Naive thymus-derived CD4-positive, alpha-beta T cell (primary cell): ENCODE data around the gene TAS2R30. TPM values are rescaled to one million over a fixed set of nuclear protein-coding genes. Genes with fewer than 3 reads are reported as not detected.

ENCODE experiments used
- ATAC-seq: fragments of 150-1000 bp; cut with Tn5 transposase; 2 replicates; pipeline ENCODE4 v1.10.0; 2021; ENCODE audit warnings: mild to moderate bottlenecking, moderate library complexity
- CTCF ChIA-PET: fragments of 350-600 bp; sonication (Branson Sonifier 250); formaldehyde crosslinking; loops from one replicate; lab custom pipeline; 2021; ENCODE audit warnings: antibody characterized with exemption; lab: Charles Lee
- POLR2A ChIA-PET: fragments of 350-600 bp; sonication (Branson Sonifier 250); formaldehyde crosslinking; loops from one replicate; lab custom pipeline; 2021; ENCODE audit warnings: antibody characterized with exemption, inconsistent platforms; lab: Charles Lee
- DNase-seq, 9 donors: peaks; one replicate each; pipeline versions ENCODE4 v3.0.0 to v3.0.0-alpha.2; 2020 to 2022; ENCODE audit warnings: mixed read lengths in 1 of 9
- H3K27ac ChIP-seq: one replicate; pipeline ENCODE4 v1.7.0; 2013; ENCODE audit warnings: mild to moderate bottlenecking, low read depth, low read length, moderate library complexity
- H3K27me3 ChIP-seq, 2 donors: one replicate each; pipeline ENCODE4 v1.7.0; 2013; ENCODE audit warnings: low read length in 2 of 2, mild to moderate bottlenecking in 2 of 2, moderate library complexity in 2 of 2; ENCODE audit not compliant: control insufficient read depth in 2 of 2, insufficient read depth in 2 of 2
- H3K36me3 ChIP-seq, 3 experiments: 1 replicate in 2 of 3; 2 replicates in 1 of 3; pipeline ENCODE4 v1.7.0; 2013; ENCODE audit warnings: low read length in 3 of 3, mild to moderate bottlenecking in 3 of 3, moderate library complexity in 1 of 3; ENCODE audit not compliant: insufficient read depth in 3 of 3, control insufficient read depth in 2 of 3
- H3K4me1 ChIP-seq, 2 donors: one replicate each; pipeline ENCODE4 v1.7.0; 2013; ENCODE audit warnings: low read length in 2 of 2, mild to moderate bottlenecking in 2 of 2, moderate library complexity in 1 of 2; ENCODE audit not compliant: control insufficient read depth in 2 of 2, insufficient read depth in 2 of 2
- H3K4me3 ChIP-seq: 2 replicates; pipeline ENCODE4 v1.7.0; 2013; ENCODE audit warnings: mild to moderate bottlenecking, low read length
- H3K9me3 ChIP-seq, 3 experiments: 1 replicate in 2 of 3; 2 replicates in 1 of 3; pipeline ENCODE4 v1.7.0; 2013; ENCODE audit warnings: low read length in 3 of 3; ENCODE audit not compliant: control insufficient read depth in 2 of 3
- H3K27ac Mint-ChIP-seq, 9 donors: one replicate each; pipeline ENCODE4 v1.8.0; 2020 to 2022; ENCODE audit warnings: mixed read lengths in 9 of 9, mild to moderate bottlenecking in 8 of 9, moderate library complexity in 5 of 9, inconsistent platforms in 2 of 9
- H3K27me3 Mint-ChIP-seq, 5 donors: one replicate each; pipeline ENCODE4 v1.8.0; 2021 to 2022; ENCODE audit warnings: mixed read lengths in 5 of 5, mild to moderate bottlenecking in 1 of 5
- H3K36me3 Mint-ChIP-seq, 5 donors: one replicate each; pipeline ENCODE4 v1.8.0; 2020 to 2022; ENCODE audit warnings: mixed read lengths in 5 of 5, mild to moderate bottlenecking in 3 of 5, inconsistent platforms in 1 of 5
- H3K4me1 Mint-ChIP-seq, 7 donors: one replicate each; pipeline ENCODE4 v1.8.0; 2020 to 2022; ENCODE audit warnings: mixed read lengths in 7 of 7, mild to moderate bottlenecking in 3 of 7, inconsistent platforms in 1 of 7
- H3K4me3 Mint-ChIP-seq, 10 donors: one replicate each; pipeline ENCODE4 v1.8.0; 2020 to 2022; ENCODE audit warnings: mild to moderate bottlenecking in 10 of 10, mixed read lengths in 10 of 10, moderate library complexity in 6 of 10, inconsistent platforms in 2 of 10
- H3K9me3 Mint-ChIP-seq, 11 donors: one replicate each; pipeline ENCODE4 v1.8.0; 2020 to 2022; ENCODE audit warnings: mixed read lengths in 11 of 11, mild to moderate bottlenecking in 4 of 11, inconsistent platforms in 1 of 11, moderate library complexity in 1 of 11
- intact Hi-C, 2 donors: fragments of 100-400 bp; cut with micrococcal nuclease; formaldehyde crosslinking; loops; one replicate each; pipeline ENCODE4 v1.15.1; 2023
- polyA plus RNA-seq, 2 donors: library from polyadenylated mRNA; unstranded; fragments of 300-500 nt; fragmentation: Illumina TruSeq; gene quantifications; one replicate each; pipeline ENCODE4 v1.2.3, GENCODE V29; 2021
- total RNA-seq, 6 experiments: library from RNA in 5 of 6; stranded (reverse) in 5 of 6; gene quantifications; 1 replicate in 5 of 6; 2 replicates in 1 of 6; pipeline ENCODE4 v1.2.3 and lab custom pipeline; 2021 to 2026

TAS2R30 gene
- total and polyA plus RNA-seq, 7 experiments from 2014 or later, result 0.18 to 7.2 (median 4.9) TPM; not detected in 1

DNA sequence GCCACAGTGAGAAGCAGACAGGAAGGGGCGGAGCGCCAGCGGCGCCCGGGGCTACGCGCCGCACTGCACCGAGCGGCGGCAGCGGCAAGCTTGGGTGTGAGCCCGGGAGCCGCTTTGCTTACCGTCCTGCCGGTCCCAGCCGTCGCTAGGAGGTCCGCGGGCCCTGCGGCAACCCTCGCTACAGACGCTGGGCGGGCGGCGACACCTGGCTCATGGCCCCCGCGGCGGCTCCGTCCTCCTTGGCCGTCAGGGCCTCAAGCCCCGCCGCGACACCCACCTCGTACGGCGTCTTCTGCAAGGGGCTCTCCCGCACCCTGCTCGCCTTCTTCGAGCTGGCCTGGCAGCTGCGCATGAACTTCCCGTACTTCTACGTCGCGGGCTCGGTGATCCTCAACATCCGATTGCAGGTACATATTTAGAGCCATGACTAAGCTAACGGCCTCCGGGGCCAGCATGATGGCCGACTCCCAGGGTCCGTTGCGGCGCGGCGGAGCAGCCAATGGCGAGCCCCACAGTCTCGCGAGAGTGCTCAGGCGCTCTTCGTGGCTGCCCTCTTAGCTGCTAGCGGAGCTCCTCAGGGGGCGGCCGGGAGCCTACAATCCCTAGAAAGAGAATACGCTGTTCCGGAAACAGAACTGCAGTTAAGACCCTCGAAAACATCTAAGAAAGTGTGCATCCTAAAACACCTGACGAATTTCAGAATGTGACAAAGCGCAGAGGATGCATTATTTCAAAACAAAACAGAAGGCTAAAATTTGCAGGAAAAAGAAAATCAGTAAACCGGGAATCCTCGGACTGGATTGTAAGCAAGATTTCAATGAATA, 36.9 kb upstream of the TAS2R30 start, which contains the start of gene SMIM10L1:
Gene SMIM10L1, plus strand, starts transcription at position 50 of the 824 bp plus-strand sequence. Its CDS starts 163 bp downstream, at position 213.
- ChIA-PET CTCF (interaction anchor here (0.7 kb wide), 1 partner anchor 1798 kb away, joined by 3 read pairs; no protein-coding TSS in a partner anchor), POLR2A (interaction anchor here (0.6 to 2.0 kb wide), 17 partner anchors 8 to 1497 kb away, joined by 3 to 13 read pairs (median 4); partner anchors contain the start of genes GABARAPL1 and MAGOHB)
- Mint-ChIP-seq H3K36me3 (peaks cover 6 to 49% (median 45%) of the 10 kb centered on the region in 5 donors), H3K4me3 (peak within 1 kb of the TSS; percentile 94 to 100 (median 98)), H3K9me3 (peaks cover 0 to 2% (median 0%) of the 10 kb centered on the region in 11 donors), H3K4me1 (peaks cover 53 to 82% (median 72%) of the 10 kb centered on the region in 7 donors), H3K27me3 (no peaks in the 10 kb centered on the region), H3K27ac (peak within 1 kb of the TSS; percentile 97 to 100 (median 99))
- peak within 1 kb of the TSS; percentile 72 for H3K27ac ChIP-seq
- H3K36me3 ChIP-seq, result peaks cover 0 to 10% (median 3%) of the 10 kb centered on the region in 3 experiments
- no peaks in the 10 kb centered on the region for H3K27me3 ChIP-seq
- DNase-seq, result peak; percentile 77 to 88 (median 83)
- H3K4me3 ChIP-seq, result peak within 1 kb of the TSS; percentile 74
- ATAC-seq, result peak; percentile 97
- H3K4me1 ChIP-seq, result peaks cover 30 to 36% of the 10 kb centered on the region in 2 donors
- intact Hi-C loops, result loop anchor here (1.0 to 10.0 kb wide), 14 partner anchors 8 to 1930 kb away; partner anchors contain the start of genes BORCS5 (in 2 of the 2), GABARAPL1 (in 2 of the 2), MAGOHB (in 2 of the 2) and ETV6 (in 1 of the 2)
- peaks cover 0 to 3% (median 0%) of the 10 kb centered on the region in 3 experiments for H3K9me3 ChIP-seq

GRCh38 chr12:11170810-11171144, 36.3 kb upstream of the TAS2R30 start:
- Mint-ChIP-seq H3K27ac (peak overlapping the region; percentile 63 to 100 (median 99)), H3K9me3 (peaks cover 0 to 2% (median 0%) of the 10 kb centered on the region in 11 donors), H3K4me3 (peak overlapping the region; percentile 94 to 100 (median 98)), H3K27me3 (no peaks in the 10 kb centered on the region), H3K4me1 (peaks cover 53 to 82% (median 76%) of the 10 kb centered on the region in 7 donors), H3K36me3 (peaks cover 10 to 49% (median 45%) of the 10 kb centered on the region in 5 donors)
- ATAC-seq (no peak), DNase-seq (peak in 1 of 9 donors; percentile 3)
- ChIA-PET POLR2A (interaction anchor here (0.6 to 2.0 kb wide), 10 partner anchors 8 to 958 kb away, joined by 3 to 13 read pairs (median 4); partner anchors contain the start of genes GABARAPL1 and MAGOHB), CTCF (no interaction called here)
- intact Hi-C loops, result loop anchor here (1.0 to 10.0 kb wide), 14 partner anchors 7 to 1931 kb away; partner anchors contain the start of genes BORCS5 (in 2 of the 2), GABARAPL1 (in 2 of the 2), MAGOHB (in 2 of the 2) and ETV6 (in 1 of the 2)
- Histone ChIP-seq H3K36me3 (peaks cover 0 to 16% (median 0%) of the 10 kb centered on the region in 3 experiments), H3K4me1 (peaks cover 30 to 36% of the 10 kb centered on the region in 2 donors), H3K27me3 (no peaks in the 10 kb centered on the region), H3K27ac (peak overlapping the region; percentile 72), H3K9me3 (peaks cover 0 to 3% (median 0%) of the 10 kb centered on the region in 3 experiments), H3K4me3 (peak overlapping the region; percentile 74)

DNA sequence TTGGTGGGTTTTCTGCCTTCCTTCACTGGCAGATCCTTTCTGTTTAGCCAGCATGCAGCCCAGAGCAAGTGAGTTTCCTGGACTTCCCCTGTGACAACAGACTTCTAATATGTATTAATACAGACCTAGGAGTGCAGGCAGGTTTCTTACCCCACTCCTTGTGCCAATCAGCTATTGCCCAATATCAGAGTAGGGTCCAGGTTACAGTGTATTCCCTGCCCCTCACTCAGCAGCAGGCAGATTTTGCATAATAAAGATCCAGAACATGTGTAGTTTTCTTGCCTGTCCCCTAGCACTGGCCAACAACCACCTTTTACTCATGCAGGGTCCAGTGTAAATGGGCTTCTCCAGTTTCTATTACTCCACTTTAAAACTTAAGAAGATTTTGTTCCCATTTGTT, 31.9 kb upstream of the TAS2R30 start:
- Histone ChIP-seq H3K27me3 (no peaks in the 10 kb centered on the region), H3K9me3 (peaks cover 0 to 3% (median 0%) of the 10 kb centered on the region in 3 experiments), H3K36me3 (peaks cover 0 to 16% (median 3%) of the 10 kb centered on the region in 3 experiments), H3K27ac (no peak overlapping the region), H3K4me1 (peaks cover 16 to 31% of the 10 kb centered on the region in 2 donors), H3K4me3 (no peak overlapping the region)
- CTCF ChIA-PET, result no interaction called here
- Mint-ChIP-seq H3K9me3 (no peaks in the 10 kb centered on the region), H3K36me3 (peaks cover 10 to 69% (median 41%) of the 10 kb centered on the region in 5 donors), H3K27me3 (no peaks in the 10 kb centered on the region), H3K4me1 (peaks cover 54 to 95% (median 87%) of the 10 kb centered on the region in 7 donors), H3K27ac (peak overlapping the region in 1 of 9 donors; percentile 38), H3K4me3 (peak overlapping the region in 1 of 10 donors; percentile 35)
- intact Hi-C loops, result no loop called here
- POLR2A ChIA-PET, result no interaction called here
- DNase-seq (no peak), ATAC-seq (no peak)

- no peaks in the 10 kb centered on the region for H3K9me3 ChIP-seq
- no peak overlapping the region for H3K27ac ChIP-seq
- Mint-ChIP-seq H3K27ac (no peak overlapping the region), H3K27me3 (no peaks in the 10 kb centered on the region), H3K4me1 (peaks cover 45 to 95% (median 89%) of the 10 kb centered on the region in 7 donors), H3K36me3 (peaks cover 9 to 77% (median 41%) of the 10 kb centered on the region in 5 donors), H3K9me3 (no peaks in the 10 kb centered on the region), H3K4me3 (no peak overlapping the region)
- H3K4me3 ChIP-seq, result no peak overlapping the region
- peaks cover 0 to 11% (median 3%) of the 10 kb centered on the region in 3 experiments for H3K36me3 ChIP-seq
- ChIA-PET POLR2A (no interaction called here), CTCF (no interaction called here)
- DNase-seq (no peak), ATAC-seq (no peak)
- intact Hi-C loops, result no loop called here
- H3K27me3 ChIP-seq, result no peaks in the 10 kb centered on the region
- peaks cover 4 to 19% of the 10 kb centered on the region in 2 donors for H3K4me1 ChIP-seq
Measured at GRCh38 chr12:11164384-11164783, 29.9 kb upstream of the TAS2R30 start.

GRCh38 chr12:11162502-11162901, 28.1 kb upstream of the TAS2R30 start:
- peaks cover 0 to 3% (median 0%) of the 10 kb centered on the region in 11 donors for H3K9me3 Mint-ChIP-seq
- intact Hi-C loops, result no loop called here
- H3K4me3 Mint-ChIP-seq, result no peak overlapping the region
- Histone ChIP-seq H3K9me3 (no peaks in the 10 kb centered on the region), H3K27ac (no peak overlapping the region), H3K36me3 (peaks cover 0 to 8% (median 3%) of the 10 kb centered on the region in 3 experiments), H3K4me1 (peaks cover 0 to 6% of the 10 kb centered on the region in 2 donors), H3K27me3 (no peaks in the 10 kb centered on the region), H3K4me3 (no peak overlapping the region)
- DNase-seq, result no peak
- no peak overlapping the region for H3K27ac Mint-ChIP-seq
- no peak for ATAC-seq
- no peaks in the 10 kb centered on the region for H3K27me3 Mint-ChIP-seq
- POLR2A ChIA-PET, result interaction anchor here (1.0 to 1.1 kb wide), 2 partner anchors 8 to 10 kb away, joined by 4 to 7 read pairs; partner anchors contain the start of gene SMIM10L1
- H3K36me3 Mint-ChIP-seq, result peaks cover 18 to 84% (median 47%) of the 10 kb centered on the region in 5 donors
- H3K4me1 Mint-ChIP-seq, result peaks cover 31 to 85% (median 78%) of the 10 kb centered on the region in 7 donors
- CTCF ChIA-PET, result no interaction called here

- Mint-ChIP-seq H3K4me3 (no peak overlapping the region), H3K9me3 (peaks cover 0 to 22% (median 10%) of the 10 kb centered on the region in 11 donors), H3K4me1 (peaks cover 13 to 61% (median 48%) of the 10 kb centered on the region in 7 donors), H3K36me3 (peaks cover 13 to 77% (median 45%) of the 10 kb centered on the region in 5 donors), H3K27me3 (no peaks in the 10 kb centered on the region), H3K27ac (no peak overlapping the region)
- no peak for DNase-seq
- Histone ChIP-seq H3K4me1 (peaks cover 0 to 3% of the 10 kb centered on the region in 2 donors), H3K36me3 (peaks cover 0 to 3% (median 0%) of the 10 kb centered on the region in 3 experiments), H3K27me3 (no peaks in the 10 kb centered on the region), H3K27ac (no peak overlapping the region), H3K9me3 (no peaks in the 10 kb centered on the region), H3K4me3 (no peak overlapping the region)
- CTCF ChIA-PET, result no interaction called here
- POLR2A ChIA-PET, result interaction anchor here (1.4 kb wide), 1 partner anchor 13 kb away, joined by 4 read pairs; no protein-coding TSS in a partner anchor
- intact Hi-C loops, result no loop called here
- ATAC-seq, result no peak
Measured at GRCh38 chr12:11158885-11159444, 24.5 kb upstream of the TAS2R30 start.
